HepG2 (cell line): ENCODE data around the gene PREX1.

Experiments
- ADNP ChIP-seq: sonication (generic); formaldehyde crosslinking; IDR thresholded peaks from 2 replicates; pipeline ENCODE4 v1.4.0; 2020; ENCODE audit warnings: missing genetic modification reagents
- CBFB ChIP-seq: sonication (generic); formaldehyde crosslinking; IDR thresholded peaks from 2 replicates; pipeline ENCODE4 v1.4.0; 2020; ENCODE audit warnings: missing genetic modification reagents
- DNMT3B ChIP-seq: conservative IDR thresholded peaks from 2 replicates; pipeline ENCODE4 v1.6.1; 2016; ENCODE audit warnings: missing biosample characterization, control low read depth
- EZH2 ChIP-seq: conservative IDR thresholded peaks from 2 replicates; pipeline ENCODE4 v1.6.1; 2012; ENCODE audit warnings: mild to moderate bottlenecking, low read depth, low read length, moderate library complexity
- PATZ1 ChIP-seq: sonication (generic); formaldehyde crosslinking; IDR thresholded peaks from 2 replicates; pipeline ENCODE4 v1.4.0; 2020; ENCODE audit warnings: missing genetic modification reagents
- RBFOX2 ChIP-seq: fragments of 200-400 bp; formaldehyde crosslinking; IDR thresholded peaks from 2 replicates; pipeline ENCODE4 v1.6.1; 2017; ENCODE audit warnings: low read depth, mild to moderate bottlenecking, low read length
- SMAD1 ChIP-seq: sonication (generic); formaldehyde crosslinking; IDR thresholded peaks from 2 replicates; pipeline ENCODE4 v1.4.0; 2020; ENCODE audit warnings: missing genetic modification reagents, low read depth, mild to moderate bottlenecking, borderline replicate concordance
- SP1 ChIP-seq, 2 experiments: fragments of 450-650 bp in 1 of 2; sonication (generic) in 1 of 2; formaldehyde crosslinking in 1 of 2; IDR thresholded peaks; 2 replicates each; pipeline versions ENCODE4 v1.4.0 to v1.6.1; 2016 to 2020; ENCODE audit warnings: missing genetic modification reagents in 1 of 2
- THAP8 ChIP-seq: sonication (generic); formaldehyde crosslinking; IDR thresholded peaks from 2 replicates; pipeline ENCODE4 v1.5.1; 2020; ENCODE audit warnings: missing genetic modification reagents, mild to moderate bottlenecking, borderline replicate concordance
- TF ChIP-seq, protein P1 (sequence below): sonication (generic); formaldehyde crosslinking; IDR thresholded peaks from 2 replicates; pipeline ENCODE4 v1.5.0; 2020; ENCODE audit warnings: mild to moderate bottlenecking, missing genetic modification reagents, moderate library complexity
- TF ChIP-seq, protein P2 (sequence below): sonication (generic); formaldehyde crosslinking; IDR thresholded peaks from 2 replicates; pipeline ENCODE4 v1.4.0; 2020; ENCODE audit warnings: missing genetic modification reagents

GRCh38 chr20:48604936-48605335, 222.9 kb downstream of the PREX1 start:
- TF ChIP-seq ADNP, result no peak
- TF ChIP-seq DNMT3B (CRISPR knock-in tag), result no peak
- no peak for TF ChIP-seq CBFB (CRISPR knock-in tag)
- TF ChIP-seq RBFOX2, result no peak
- TF ChIP-seq SMAD1 (CRISPR knock-in tag), result no peak
- TF ChIP-seq PATZ1 (CRISPR knock-in tag), result no peak
- TF ChIP-seq, protein P1, sequence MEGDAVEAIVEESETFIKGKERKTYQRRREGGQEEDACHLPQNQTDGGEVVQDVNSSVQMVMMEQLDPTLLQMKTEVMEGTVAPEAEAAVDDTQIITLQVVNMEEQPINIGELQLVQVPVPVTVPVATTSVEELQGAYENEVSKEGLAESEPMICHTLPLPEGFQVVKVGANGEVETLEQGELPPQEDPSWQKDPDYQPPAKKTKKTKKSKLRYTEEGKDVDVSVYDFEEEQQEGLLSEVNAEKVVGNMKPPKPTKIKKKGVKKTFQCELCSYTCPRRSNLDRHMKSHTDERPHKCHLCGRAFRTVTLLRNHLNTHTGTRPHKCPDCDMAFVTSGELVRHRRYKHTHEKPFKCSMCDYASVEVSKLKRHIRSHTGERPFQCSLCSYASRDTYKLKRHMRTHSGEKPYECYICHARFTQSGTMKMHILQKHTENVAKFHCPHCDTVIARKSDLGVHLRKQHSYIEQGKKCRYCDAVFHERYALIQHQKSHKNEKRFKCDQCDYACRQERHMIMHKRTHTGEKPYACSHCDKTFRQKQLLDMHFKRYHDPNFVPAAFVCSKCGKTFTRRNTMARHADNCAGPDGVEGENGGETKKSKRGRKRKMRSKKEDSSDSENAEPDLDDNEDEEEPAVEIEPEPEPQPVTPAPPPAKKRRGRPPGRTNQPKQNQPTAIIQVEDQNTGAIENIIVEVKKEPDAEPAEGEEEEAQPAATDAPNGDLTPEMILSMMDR, result no peak
- no peak for TF ChIP-seq SP1 (IDR thresholded peaks at IDR 0.05)
- TF ChIP-seq SP1 (CRISPR knock-in tag; IDR thresholded peaks at IDR 0.05), result no peak
- TF ChIP-seq, protein P2, sequence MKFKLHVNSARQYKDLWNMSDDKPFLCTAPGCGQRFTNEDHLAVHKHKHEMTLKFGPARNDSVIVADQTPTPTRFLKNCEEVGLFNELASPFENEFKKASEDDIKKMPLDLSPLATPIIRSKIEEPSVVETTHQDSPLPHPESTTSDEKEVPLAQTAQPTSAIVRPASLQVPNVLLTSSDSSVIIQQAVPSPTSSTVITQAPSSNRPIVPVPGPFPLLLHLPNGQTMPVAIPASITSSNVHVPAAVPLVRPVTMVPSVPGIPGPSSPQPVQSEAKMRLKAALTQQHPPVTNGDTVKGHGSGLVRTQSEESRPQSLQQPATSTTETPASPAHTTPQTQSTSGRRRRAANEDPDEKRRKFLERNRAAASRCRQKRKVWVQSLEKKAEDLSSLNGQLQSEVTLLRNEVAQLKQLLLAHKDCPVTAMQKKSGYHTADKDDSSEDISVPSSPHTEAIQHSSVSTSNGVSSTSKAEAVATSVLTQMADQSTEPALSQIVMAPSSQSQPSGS, result no peak
- no peak for TF ChIP-seq THAP8
- TF ChIP-seq EZH2, result no peak
